Gastrocnemius medialis (tissue), 4 donors: Measurements from ENCODE around the gene CXCL9. TPM values are rescaled to one million over a fixed set of nuclear protein-coding genes. Genes with fewer than 3 reads are reported as not detected.

Experiments used
- ATAC-seq, 2 donors: fragments of 150-250 bp; one replicate each; pipeline ENCODE4 v1.9.1; 2016
- DNase-seq, 2 donors: peaks; one replicate each; pipeline ENCODE4 v3.0.0-alpha.2; 2019
- H3K27ac ChIP-seq, 4 donors: fragments of 200-600 bp; sonication (generic); 1 replicate in 1 of 4; 2 replicates in 3 of 4; pipeline ENCODE4 v1.5.1; 2016 to 2018; ENCODE audit warnings: mild to moderate bottlenecking in 2 of 4, moderate library complexity in 1 of 4
- H3K27me3 ChIP-seq, 3 donors: fragments of 200-600 bp; sonication (generic) in 2 of 3; 1 replicate in 1 of 3; 2 replicates in 2 of 3; pipeline versions ENCODE4 v1.5.1 to v1.6.0; 2016 to 2019; ENCODE audit warnings: mild to moderate bottlenecking in 1 of 3, moderate library complexity in 1 of 3
- H3K36me3 ChIP-seq, 2 donors: fragments of 200-600 bp; sonication (generic) in 1 of 2; one replicate each; pipeline ENCODE4 v1.5.1; 2017 to 2018
- H3K4me1 ChIP-seq, 2 donors: fragments of 200-600 bp; sonication (generic) in 1 of 2; one replicate each; pipeline ENCODE4 v1.5.1; 2016 to 2017; ENCODE audit warnings: mild to moderate bottlenecking in 2 of 2
- H3K4me3 ChIP-seq, 4 donors: fragments of 200-600 bp; sonication (generic) in 3 of 4; 1 replicate in 1 of 4; 2 replicates in 3 of 4; pipeline ENCODE4 v1.5.1; 2016 to 2019; ENCODE audit warnings: mild to moderate bottlenecking in 2 of 4
- H3K9me3 ChIP-seq, 3 donors: fragments of 200-600 bp; sonication (generic) in 2 of 3; 1 replicate in 1 of 3; 2 replicates in 2 of 3; pipeline ENCODE4 v1.5.1; 2016 to 2019
- CTCF ChIP-seq, 5 experiments: fragments of 450-650 bp in 3 of 5; fragments of 200-600 bp in 2 of 5; sonication (generic) in 2 of 5; IDR thresholded peaks in 4 of 5; conservative IDR thresholded peaks in 1 of 5; 1 replicate in 4 of 5; 2 replicates in 1 of 5; pipeline ENCODE4 v1.5.1; 2016 to 2019; ENCODE audit warnings: antibody characterized with exemption in 5 of 5, mild to moderate bottlenecking in 3 of 5, moderate library complexity in 3 of 5
- POLR2A ChIP-seq, 2 donors: fragments of 450-650 bp; IDR thresholded peaks; one replicate each; pipeline ENCODE4 v1.6.1; 2017; ENCODE audit warnings: antibody characterized with exemption in 2 of 2, mild to moderate bottlenecking in 2 of 2, moderate library complexity in 2 of 2
- in situ Hi-C, 4 donors: fragments of 200-750 bp; cut with MboI; loops; one replicate each; pipeline versions ENCODE4 v1.15.0 to v1.8.0; 2017; ENCODE audit warnings: low sequenced_read_pairs in 4 of 4
- intact Hi-C: fragments of 100-400 bp; cut with DNase I; formaldehyde crosslinking; loops from one replicate; pipeline ENCODE4 v1.15.1; 2023; ENCODE audit warnings: low total_unique reads
- total RNA-seq, 4 donors: library from RNA; depleted of rRNA; stranded (reverse); fragments of >200 nt; gene quantifications; one replicate each; pipeline versions ENCODE4 v1.1.0 to v1.2.3, GENCODE V29; 2016

The CXCL9 gene
- total RNA-seq, 4 donors from 2014 or later = 0.40 to 1.6 (median 0.46) TPM; not detected in 1

- H3K36me3 ChIP-seq = no peaks in the 10 kb centered on the region
- in situ Hi-C loops (no loop called here), intact Hi-C loops (no loop called here)
- H3K27ac ChIP-seq = no peak overlapping the region
- ATAC-seq = no peak
- TF ChIP-seq POLR2A (IDR thresholded peaks at IDR 0.05) = no peak
- TF ChIP-seq CTCF (IDR thresholded peaks at IDR 0.05 in 4 of 5, conservative IDR thresholded peaks at IDR 0.05 in 1 of 5) = no peak
- H3K4me1 ChIP-seq = peaks cover 0 to 7% of the 10 kb centered on the region in 2 donors
- DNase-seq = no peak
- no peaks in the 10 kb centered on the region for H3K9me3 ChIP-seq
- no peaks in the 10 kb centered on the region for H3K27me3 ChIP-seq
- H3K4me3 ChIP-seq = peak overlapping the region in 2 of 4 donors; percentile 5 to 32
Measured at GRCh38 chr4:76028350-76028765, 21.0 kb upstream of the CXCL9 start.

GRCh38 chr4:76024065-76024464 lies 16.8 kb upstream of the CXCL9 start:
- no peak overlapping the region for H3K4me3 ChIP-seq
- no peaks in the 10 kb centered on the region for H3K27me3 ChIP-seq
- intact Hi-C loops = no loop called here
- H3K4me1 ChIP-seq = peaks cover 0 to 7% of the 10 kb centered on the region in 2 donors
- in situ Hi-C loops = no loop called here
- no peaks in the 10 kb centered on the region for H3K36me3 ChIP-seq
- DNase-seq (no peak), ATAC-seq (no peak)
- no peaks in the 10 kb centered on the region for H3K9me3 ChIP-seq
- TF ChIP-seq CTCF (IDR thresholded peaks at IDR 0.05 in 4 of 5, conservative IDR thresholded peaks at IDR 0.05 in 1 of 5) = no peak
- no peak for TF ChIP-seq POLR2A (IDR thresholded peaks at IDR 0.05)
- H3K27ac ChIP-seq = no peak overlapping the region

DNA sequence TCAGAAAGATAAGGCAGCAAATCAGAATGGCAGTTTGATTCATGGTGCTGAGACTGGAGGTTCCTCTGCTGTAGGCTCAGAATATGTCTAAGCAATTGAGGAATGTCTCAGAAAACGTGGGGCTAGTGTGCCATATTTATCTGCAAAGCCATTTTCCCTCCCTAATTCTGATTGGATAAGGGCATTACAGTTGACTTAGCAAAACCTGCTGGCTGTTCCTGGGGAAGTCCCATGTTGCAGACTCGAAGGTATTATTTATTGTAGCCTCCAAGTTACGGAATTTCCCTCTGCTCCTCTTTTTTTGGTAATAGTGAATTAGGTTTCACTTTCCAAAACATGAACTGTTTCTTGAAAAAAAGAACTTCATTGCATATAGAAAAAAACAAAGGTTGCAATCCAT lies 16.1 kb upstream of the CXCL9 start, which contains the start of gene CXCL10:
CXCL10 (minus strand) TSS at position 109 of the 400 bp plus-strand sequence; CDS start at position 43, 66 bp downstream.
- no peaks in the 10 kb centered on the region for H3K36me3 ChIP-seq
- DNase-seq (no peak), ATAC-seq (no peak)
- intact Hi-C loops (no loop called here), in situ Hi-C loops (no loop called here)
- no peaks in the 10 kb centered on the region for H3K9me3 ChIP-seq
- no peak within 1 kb of the TSS for H3K27ac ChIP-seq
- peaks cover 0 to 3% of the 10 kb centered on the region in 2 donors for H3K4me1 ChIP-seq
- no peaks in the 10 kb centered on the region for H3K27me3 ChIP-seq
- H3K4me3 ChIP-seq = no peak within 1 kb of the TSS
- TF ChIP-seq CTCF (IDR thresholded peaks at IDR 0.05 in 4 of 5, conservative IDR thresholded peaks at IDR 0.05 in 1 of 5) = no peak
- no peak for TF ChIP-seq POLR2A (IDR thresholded peaks at IDR 0.05)

- Histone ChIP-seq H3K9me3 (no peaks in the 10 kb centered on the region), H3K36me3 (no peaks in the 10 kb centered on the region), H3K4me1 (no peaks in the 10 kb centered on the region), H3K27ac (no peak overlapping the region), H3K4me3 (no peak overlapping the region), H3K27me3 (no peaks in the 10 kb centered on the region)
- TF ChIP-seq POLR2A (IDR thresholded peaks at IDR 0.05) (no peak), CTCF (IDR thresholded peaks at IDR 0.05 in 4 of 5, conservative IDR thresholded peaks at IDR 0.05 in 1 of 5) (no peak)
- intact Hi-C loops (no loop called here), in situ Hi-C loops (no loop called here)
- DNase-seq (no peak), ATAC-seq (no peak)
Measured at GRCh38 chr4:76022677-76023076, 15.4 kb upstream of the CXCL9 start.

DNA sequence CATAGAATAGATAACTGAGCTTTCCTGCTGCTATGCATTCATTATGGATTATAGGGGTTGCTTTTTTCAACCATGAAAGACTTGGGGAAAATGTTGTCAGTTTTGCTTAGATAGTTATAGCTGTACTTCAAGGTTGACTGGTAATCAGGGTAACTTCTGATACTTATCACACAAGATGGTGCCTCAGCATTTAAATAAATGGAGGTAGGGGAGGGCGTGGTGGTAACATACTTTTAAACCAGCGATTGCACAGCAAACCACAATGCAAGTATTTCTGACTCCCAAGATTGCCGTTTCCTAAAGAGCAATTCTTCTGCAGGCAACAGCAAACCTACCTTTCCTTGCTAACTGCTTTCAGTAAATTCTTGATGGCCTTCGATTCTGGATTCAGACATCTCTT lies 14.7 kb upstream of the CXCL9 start:
- intact Hi-C loops = no loop called here

More for the DNA sequence above, 14.7 kb upstream of the CXCL9 start:
- DNase-seq (no peak), ATAC-seq (no peak)
- TF ChIP-seq CTCF (IDR thresholded peaks at IDR 0.05 in 4 of 5, conservative IDR thresholded peaks at IDR 0.05 in 1 of 5) = no peak
- no peak for TF ChIP-seq POLR2A (IDR thresholded peaks at IDR 0.05)
- in situ Hi-C loops = no loop called here
- no peaks in the 10 kb centered on the region for H3K9me3 ChIP-seq
- H3K27me3 ChIP-seq = no peaks in the 10 kb centered on the region
- H3K36me3 ChIP-seq = no peaks in the 10 kb centered on the region
- H3K27ac ChIP-seq = no peak overlapping the region
- no peaks in the 10 kb centered on the region for H3K4me1 ChIP-seq
- no peak overlapping the region for H3K4me3 ChIP-seq
